Measurements from ENCODE around the gene PPP1R12A.

Gene PPP1R12A

GRCh38 chr12:79895804-79896203 lies 39.1 kb downstream of the PPP1R12A start:
- POLR2A ChIA-PET: no interaction called here
- DNase-seq (ENCODE audit: extremely low spot score): no peak
- CTCF ChIA-PET: interaction anchor here (0.6 to 1.3 kb wide), 3 partner anchors 9 to 374 kb away, joined by 3 to 4 read pairs (median 4); no protein-coding TSS in a partner anchor
- TF ChIP-seq ZNF384 (IDR thresholded peaks at IDR 0.05): peak; percentile 6; the same call in 1 of the 2 replicates
- no peak for TF ChIP-seq BHLHE40 (IDR thresholded peaks at IDR 0.05; ENCODE audit: borderline replicate concordance)
- no peak for TF ChIP-seq FOXA1 (IDR thresholded peaks at IDR 0.05)
- TF ChIP-seq HDGF (IDR thresholded peaks at IDR 0.05; ENCODE audit: borderline replicate concordance): no peak

- TF ChIP-seq CTBP1 (IDR thresholded peaks at IDR 0.05; ENCODE audit: borderline replicate concordance) (no peak), HDGF (IDR thresholded peaks at IDR 0.05; ENCODE audit: borderline replicate concordance) (no peak), FOXA1 (IDR thresholded peaks at IDR 0.05) (no peak), NFRKB (IDR thresholded peaks at IDR 0.05) (no peak), ZNF384 (IDR thresholded peaks at IDR 0.05) (no peak), BHLHE40 (IDR thresholded peaks at IDR 0.05; ENCODE audit: borderline replicate concordance) (no peak), FOXM1 (IDR thresholded peaks at IDR 0.05; ENCODE audit: borderline replicate concordance) (no peak), L3MBTL2 (conservative IDR thresholded peaks at IDR 0.05) (no peak), SUZ12 (IDR thresholded peaks at IDR 0.05) (no peak), ARNT (IDR thresholded peaks at IDR 0.05) (no peak), PKNOX1 (IDR thresholded peaks at IDR 0.05) (no peak), LEF1 (IDR thresholded peaks at IDR 0.05; ENCODE audit: borderline replicate concordance) (no peak), FOXK2 (IDR thresholded peaks at IDR 0.05) (no peak), SP1 (IDR thresholded peaks at IDR 0.05) (no peak), TARDBP (IDR thresholded peaks at IDR 0.05) (no peak), ELF4 (IDR thresholded peaks at IDR 0.05) (no peak)
- POLR2A ChIA-PET: no interaction called here
- no peak for DNase-seq (ENCODE audit: extremely low spot score)
- CTCF ChIA-PET: interaction anchor here (1.3 kb wide), 1 partner anchor 300 kb away, joined by 4 read pairs; no protein-coding TSS in a partner anchor
These were observed 39.8 kb downstream of the PPP1R12A start for GRCh38 chr12:79895071-79895470.

- CTCF ChIA-PET: no interaction called here
- TF ChIP-seq ZNF384 (IDR thresholded peaks at IDR 0.05) (no peak), SP1 (IDR thresholded peaks at IDR 0.05) (no peak), L3MBTL2 (conservative IDR thresholded peaks at IDR 0.05) (no peak), FOXK2 (IDR thresholded peaks at IDR 0.05) (no peak)
- no peak for DNase-seq (ENCODE audit: extremely low spot score)
- POLR2A ChIA-PET: no interaction called here
These were observed 43.3 kb downstream of the PPP1R12A start for GRCh38 chr12:79891506-79892162.

- CTCF ChIA-PET: no interaction called here
These were observed 47.0 kb downstream of the PPP1R12A start for GRCh38 chr12:79887890-79888289.

GRCh38 chr12:79886917-79887519 lies 47.9 kb downstream of the PPP1R12A start:
- ChIA-PET POLR2A (interaction anchor here (1.4 kb wide), 1 partner anchor 47 kb away, joined by 3 read pairs; no protein-coding TSS in a partner anchor), CTCF (interaction anchor here (0.9 kb wide), 1 partner anchor 9 kb away, joined by 3 read pairs; no protein-coding TSS in a partner anchor)
- TF ChIP-seq SP1 (IDR thresholded peaks at IDR 0.05): no peak
- TF ChIP-seq HDGF (IDR thresholded peaks at IDR 0.05; ENCODE audit: borderline replicate concordance): no peak
- TF ChIP-seq LEF1 (IDR thresholded peaks at IDR 0.05; ENCODE audit: borderline replicate concordance): no peak
- no peak for TF ChIP-seq SUZ12 (IDR thresholded peaks at IDR 0.05)
- TF ChIP-seq CTBP1 (IDR thresholded peaks at IDR 0.05; ENCODE audit: borderline replicate concordance): no peak
- no peak for TF ChIP-seq FOXM1 (IDR thresholded peaks at IDR 0.05; ENCODE audit: borderline replicate concordance)
- TF ChIP-seq PKNOX1 (IDR thresholded peaks at IDR 0.05): no peak
- TF ChIP-seq FOXA1 (IDR thresholded peaks at IDR 0.05): no peak
- TF ChIP-seq TARDBP (IDR thresholded peaks at IDR 0.05): no peak
- no peak for TF ChIP-seq FOXK2 (IDR thresholded peaks at IDR 0.05)
- TF ChIP-seq NFRKB (IDR thresholded peaks at IDR 0.05): no peak
- no peak for TF ChIP-seq ELF4 (IDR thresholded peaks at IDR 0.05)
- no peak for TF ChIP-seq BHLHE40 (IDR thresholded peaks at IDR 0.05; ENCODE audit: borderline replicate concordance)
- no peak for TF ChIP-seq ZNF384 (IDR thresholded peaks at IDR 0.05)
- TF ChIP-seq L3MBTL2 (conservative IDR thresholded peaks at IDR 0.05): no peak
- no peak for TF ChIP-seq ARNT (IDR thresholded peaks at IDR 0.05)
- peak; percentile 15 for DNase-seq (ENCODE audit: extremely low spot score)

More at GRCh38 chr12:79887890-79888289, 47.0 kb downstream of the PPP1R12A start:
- TF ChIP-seq TARDBP (IDR thresholded peaks at IDR 0.05) (no peak), L3MBTL2 (conservative IDR thresholded peaks at IDR 0.05) (no peak)
- no peak for DNase-seq (ENCODE audit: extremely low spot score)
- POLR2A ChIA-PET: interaction anchor here (1.4 kb wide), 1 partner anchor 46 kb away, joined by 3 read pairs; no protein-coding TSS in a partner anchor

- ChIA-PET POLR2A (no interaction called here), CTCF (interaction anchor here (0.9 kb wide), 1 partner anchor 10 kb away, joined by 3 read pairs; no protein-coding TSS in a partner anchor)
- DNase-seq (ENCODE audit: extremely low spot score): no peak
- TF ChIP-seq SP1 (IDR thresholded peaks at IDR 0.05) (no peak), ELF4 (IDR thresholded peaks at IDR 0.05) (no peak), L3MBTL2 (conservative IDR thresholded peaks at IDR 0.05) (no peak), CTBP1 (IDR thresholded peaks at IDR 0.05; ENCODE audit: borderline replicate concordance) (no peak), LEF1 (IDR thresholded peaks at IDR 0.05; ENCODE audit: borderline replicate concordance) (no peak), ZNF384 (IDR thresholded peaks at IDR 0.05) (no peak), FOXA1 (IDR thresholded peaks at IDR 0.05) (no peak)
These were observed 48.9 kb downstream of the PPP1R12A start for GRCh38 chr12:79885911-79886490.

Measured in HEK293T (cell line).